HG03103 (cell line): ENCODE results near the gene LRRC26.
"Not testable (repeated sequence)": the region's sequence is repeated elsewhere in the genome, so short reads cannot be mapped to it uniquely, and the experiment has no call there.

Experiments
- ATAC-seq: cut with Tn5 transposase; IDR thresholded peaks from one replicate; pipeline ENCODE4 v1.9.1; 2021; ENCODE audit warnings: low read depth; ENCODE audit not compliant: unreplicated experiment

The LRRC26 gene

DNA sequence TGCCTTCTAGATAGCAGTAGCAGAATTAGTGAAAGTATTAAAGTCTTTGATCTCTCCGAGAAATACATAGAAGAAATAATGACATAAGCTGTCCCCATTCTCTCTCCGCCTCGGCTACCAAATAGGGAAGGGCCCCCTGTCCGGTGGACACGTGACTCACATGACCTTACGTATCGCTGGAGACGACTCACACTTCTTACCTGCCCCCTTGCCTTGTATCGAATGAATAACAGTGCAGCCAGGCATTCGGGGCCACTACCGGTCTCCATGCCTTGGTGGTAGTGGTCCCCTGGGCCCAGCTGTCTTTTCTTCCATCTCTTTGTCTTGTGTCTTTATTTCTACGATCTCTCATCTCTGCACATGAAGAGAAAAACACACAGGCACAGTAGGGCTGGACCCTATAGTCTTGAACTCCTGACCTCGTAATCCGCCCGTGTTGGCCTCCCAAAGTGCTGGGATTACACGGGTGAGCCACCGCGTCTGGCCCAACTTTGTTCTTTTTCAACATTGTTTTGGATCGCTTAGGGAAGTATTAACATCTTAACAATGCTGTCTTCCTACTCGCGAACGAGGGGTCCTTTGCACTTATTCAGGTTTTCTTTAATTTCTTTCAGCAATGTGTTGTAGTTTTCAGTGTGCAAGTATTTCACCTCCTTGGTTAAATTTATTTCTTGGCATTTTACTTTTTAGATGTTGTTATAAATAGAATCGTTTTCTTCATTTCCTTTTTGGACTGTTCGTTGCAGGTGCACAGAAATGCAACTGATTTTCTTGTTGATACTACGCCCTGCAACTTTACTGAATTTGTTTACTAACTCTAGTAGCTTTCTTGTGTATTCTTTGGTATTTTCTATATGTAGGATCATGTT is 47.7 kb downstream of the LRRC26 start:
- ATAC-seq, result not testable (repeated sequence)
